Measurements from ENCODE around the gene LRRD1. TPM values are rescaled to one million over a fixed set of nuclear protein-coding genes. Genes with fewer than 3 reads are reported as not detected.

LRRD1 gene
- total and polyA plus RNA-seq, 9 of the 15 experiments (the other 6 are each of a cell fraction or from before 2014, with no cell fraction given) = 0.07 to 0.15 TPM; not detected in 7

DNA sequence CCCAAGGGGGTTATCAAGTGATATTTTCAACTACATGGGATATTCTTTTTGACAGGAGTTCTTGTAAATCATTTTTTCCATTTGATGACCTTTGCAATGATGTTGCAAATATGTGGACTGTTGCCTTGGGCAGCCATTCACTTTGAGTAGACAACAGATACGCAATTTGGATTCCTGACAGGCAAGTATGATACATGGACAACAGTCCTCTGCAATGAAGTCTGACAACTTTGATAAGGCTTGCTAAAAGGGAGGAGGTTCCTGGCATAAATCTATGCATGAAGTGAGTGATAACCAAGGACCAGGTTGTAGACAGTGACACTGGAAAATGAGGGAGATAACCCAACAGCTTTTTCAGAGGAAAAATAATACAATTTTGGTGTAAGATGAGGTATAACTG lies 17.7 kb downstream of the LRRD1 start (continued):
- TF ChIP-seq SMARCE1 (IDR thresholded peaks at IDR 0.05) (peak; percentile 43; the same call in 1 of the 2 replicates), ZFP1 (CRISPR knock-in tag; IDR thresholded peaks at IDR 0.05) (no peak), DLX4 (CRISPR knock-in tag; IDR thresholded peaks at IDR 0.05) (no peak), ZNF766 (CRISPR knock-in tag; conservative IDR thresholded peaks at IDR 0.05) (0 out of 2 replicates have a peak, but pooled peaks have one; percentile 44), ZNF24 (IDR thresholded peaks at IDR 0.05) (peak; percentile 93), SMARCA4 (IDR thresholded peaks at IDR 0.05) (peak; percentile 86), KDM4B (IDR thresholded peaks at IDR 0.05; ENCODE audit: borderline replicate concordance in 2 of 2, low read depth in 1 of 2) (no peak), SRSF9 (IDR thresholded peaks at IDR 0.05; ENCODE audit: borderline replicate concordance, low read depth, low read length) (no peak), PTTG1 (tag; IDR thresholded peaks at IDR 0.05; ENCODE audit: low read depth) (no peak), XRCC3 (IDR thresholded peaks at IDR 0.05) (no peak), STAT5A (IDR thresholded peaks at IDR 0.05; ENCODE audit: borderline replicate concordance, low read length) (peak; percentile 80), POLR2H (tag; IDR thresholded peaks at IDR 0.05; ENCODE audit: low read depth) (no peak), HSF4 (CRISPR knock-in tag; IDR thresholded peaks at IDR 0.05; ENCODE audit: borderline replicate concordance) (no peak), SIN3B (IDR thresholded peaks at IDR 0.05; ENCODE audit: low read depth) (no peak), ZNF76 (CRISPR knock-in tag; IDR thresholded peaks at IDR 0.05; ENCODE audit: borderline replicate concordance) (no peak), SMAD3 (CRISPR knock-in tag; conservative IDR thresholded peaks at IDR 0.05) (no peak), DIDO1 (tag; IDR thresholded peaks at IDR 0.05; ENCODE audit: low read depth) (no peak), NR4A1 (CRISPR knock-in tag; IDR thresholded peaks at IDR 0.05) (no peak), NR4A1 (tag; IDR thresholded peaks at IDR 0.05) (no peak), HCFC1 (IDR thresholded peaks at IDR 0.05; ENCODE audit: low read depth, low read length) (no peak), OTX1 (CRISPR knock-in tag; IDR thresholded peaks at IDR 0.05) (no peak), MIER1 (IDR thresholded peaks at IDR 0.05; ENCODE audit: low read depth) (no peak), ZBTB9 (CRISPR knock-in tag; IDR thresholded peaks at IDR 0.05) (no peak)
- TF ChIP-seq, protein P1, sequence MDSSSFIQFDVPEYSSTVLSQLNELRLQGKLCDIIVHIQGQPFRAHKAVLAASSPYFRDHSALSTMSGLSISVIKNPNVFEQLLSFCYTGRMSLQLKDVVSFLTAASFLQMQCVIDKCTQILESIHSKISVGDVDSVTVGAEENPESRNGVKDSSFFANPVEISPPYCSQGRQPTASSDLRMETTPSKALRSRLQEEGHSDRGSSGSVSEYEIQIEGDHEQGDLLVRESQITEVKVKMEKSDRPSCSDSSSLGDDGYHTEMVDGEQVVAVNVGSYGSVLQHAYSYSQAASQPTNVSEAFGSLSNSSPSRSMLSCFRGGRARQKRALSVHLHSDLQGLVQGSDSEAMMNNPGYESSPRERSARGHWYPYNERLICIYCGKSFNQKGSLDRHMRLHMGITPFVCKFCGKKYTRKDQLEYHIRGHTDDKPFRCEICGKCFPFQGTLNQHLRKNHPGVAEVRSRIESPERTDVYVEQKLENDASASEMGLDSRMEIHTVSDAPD (CRISPR knock-in tag; IDR thresholded peaks at IDR 0.05) = no peak
- TF ChIP-seq, protein P2, sequence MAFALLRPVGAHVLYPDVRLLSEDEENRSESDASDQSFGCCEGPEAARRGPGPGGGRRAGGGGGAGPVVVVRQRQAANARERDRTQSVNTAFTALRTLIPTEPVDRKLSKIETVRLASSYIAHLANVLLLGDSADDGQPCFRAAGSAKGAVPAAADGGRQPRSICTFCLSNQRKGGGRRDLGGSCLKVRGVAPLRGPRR (CRISPR knock-in tag; IDR thresholded peaks at IDR 0.05) = no peak
- TF ChIP-seq, protein P3, sequence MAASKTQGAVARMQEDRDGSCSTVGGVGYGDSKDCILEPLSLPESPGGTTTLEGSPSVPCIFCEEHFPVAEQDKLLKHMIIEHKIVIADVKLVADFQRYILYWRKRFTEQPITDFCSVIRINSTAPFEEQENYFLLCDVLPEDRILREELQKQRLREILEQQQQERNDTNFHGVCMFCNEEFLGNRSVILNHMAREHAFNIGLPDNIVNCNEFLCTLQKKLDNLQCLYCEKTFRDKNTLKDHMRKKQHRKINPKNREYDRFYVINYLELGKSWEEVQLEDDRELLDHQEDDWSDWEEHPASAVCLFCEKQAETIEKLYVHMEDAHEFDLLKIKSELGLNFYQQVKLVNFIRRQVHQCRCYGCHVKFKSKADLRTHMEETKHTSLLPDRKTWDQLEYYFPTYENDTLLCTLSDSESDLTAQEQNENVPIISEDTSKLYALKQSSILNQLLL (CRISPR knock-in tag; IDR thresholded peaks at IDR 0.05; ENCODE audit: borderline replicate concordance) = no peak

Measured in K562 (cell line).